ENCODE data around the gene YOD1.

The YOD1 gene

GRCh38 chr1:207079706-207080241, 28.8 kb upstream of the YOD1 start:
- Histone ChIP-seq H2BK120ac (ENCODE audit: low read depth, low read length) (no peak overlapping the region), H2AFZ (ENCODE audit: low read depth, low read length) (no peak overlapping the region), H2BK5ac (ENCODE audit: low read depth, low read length, poor library complexity, severe bottlenecking) (no peak overlapping the region), H3K14ac (ENCODE audit: low read length in 2 of 2) (no peak overlapping the region), H3K27ac (ENCODE audit: low read length, poor library complexity, severe bottlenecking) (no peak overlapping the region), H3K4me2 (ENCODE audit: low read length, poor library complexity, severe bottlenecking) (no peak overlapping the region), H3K4me3 (ENCODE audit: insufficient read depth in 1 of 2, low read depth in 1 of 2, low read length in 2 of 2) (no peak overlapping the region), H3K36me3 (ENCODE audit: control insufficient read depth in 1 of 2, insufficient read depth in 2 of 2, low read depth in 1 of 2, low read length in 2 of 2) (peaks cover 4 to 30% of the 10 kb centered on the region in 2 experiments), H2BK12ac (ENCODE audit: low read length in 2 of 2) (no peak overlapping the region), H4K8ac (ENCODE audit: low read length) (no peak overlapping the region), H3K9me3 (ENCODE audit: control insufficient read depth, low read length) (no peaks in the 10 kb centered on the region), H2AK5ac (ENCODE audit: low read length, severe bottlenecking) (no peak overlapping the region), H3K23ac (ENCODE audit: low read length in 2 of 2) (no peak overlapping the region), H3K9ac (ENCODE audit: low read length) (no peak overlapping the region), H3K4ac (ENCODE audit: low read depth in 1 of 2, low read length in 2 of 2) (no peak overlapping the region), H3K79me1 (replicated peaks; ENCODE audit: low read length, poor library complexity, severe bottlenecking) (no peaks in the 10 kb centered on the region), H3K4me1 (ENCODE audit: control insufficient read depth, insufficient read depth, low read depth, low read length) (no peaks in the 10 kb centered on the region), H4K91ac (ENCODE audit: low read length) (no peak overlapping the region), H3K18ac (ENCODE audit: low read depth in 1 of 2, low read length in 2 of 2) (no peak overlapping the region), H3K27me3 (ENCODE audit: control insufficient read depth in 1 of 2, insufficient read depth in 1 of 2, low read length in 2 of 2) (peaks cover 0 to 3% of the 10 kb centered on the region in 2 experiments), H2BK15ac (ENCODE audit: low read depth, poor library complexity, severe bottlenecking) (no peak overlapping the region)
- 86% methylated on average over 4 of the region's 6 CpGs for WGBS
- no peak for DNase-seq

- Histone ChIP-seq H3K4me2 (ENCODE audit: low read length, poor library complexity, severe bottlenecking) (no peak overlapping the region), H3K9me3 (ENCODE audit: control insufficient read depth, low read length) (no peaks in the 10 kb centered on the region), H3K36me3 (ENCODE audit: control insufficient read depth in 1 of 2, insufficient read depth in 2 of 2, low read depth in 1 of 2, low read length in 2 of 2) (peaks cover 4 to 32% of the 10 kb centered on the region in 2 experiments), H2BK12ac (ENCODE audit: low read length in 2 of 2) (peak overlapping the region in 1 of 2 experiments; percentile 29), H3K27me3 (ENCODE audit: control insufficient read depth in 1 of 2, insufficient read depth in 1 of 2, low read length in 2 of 2) (peaks cover 0 to under 1% of the 10 kb centered on the region in 2 experiments), H3K79me1 (replicated peaks; ENCODE audit: low read length, poor library complexity, severe bottlenecking) (no peaks in the 10 kb centered on the region), H4K91ac (ENCODE audit: low read length) (no peak overlapping the region), H3K23ac (ENCODE audit: low read length in 2 of 2) (no peak overlapping the region), H4K8ac (ENCODE audit: low read length) (no peak overlapping the region), H3K4ac (ENCODE audit: low read depth in 1 of 2, low read length in 2 of 2) (no peak overlapping the region), H2AFZ (ENCODE audit: low read depth, low read length) (no peak overlapping the region), H3K14ac (ENCODE audit: low read length in 2 of 2) (no peak overlapping the region), H3K18ac (ENCODE audit: low read depth in 1 of 2, low read length in 2 of 2) (no peak overlapping the region), H3K27ac (ENCODE audit: low read length, poor library complexity, severe bottlenecking) (no peak overlapping the region), H3K4me1 (ENCODE audit: control insufficient read depth, insufficient read depth, low read depth, low read length) (no peaks in the 10 kb centered on the region), H2BK5ac (ENCODE audit: low read depth, low read length, poor library complexity, severe bottlenecking) (no peak overlapping the region), H2AK5ac (ENCODE audit: low read length, severe bottlenecking) (no peak overlapping the region), H2BK120ac (ENCODE audit: low read depth, low read length) (no peak overlapping the region), H3K9ac (ENCODE audit: low read length) (no peak overlapping the region), H3K4me3 (ENCODE audit: insufficient read depth in 1 of 2, low read depth in 1 of 2, low read length in 2 of 2) (no peak overlapping the region), H2BK15ac (ENCODE audit: low read depth, poor library complexity, severe bottlenecking) (no peak overlapping the region)
- WGBS = 81% methylated on average over 11 of the region's 11 CpGs
- no peak for DNase-seq
These were observed 27.6 kb upstream of the YOD1 start for GRCh38 chr1:207078578-207079132.

GRCh38 chr1:207077470-207078377, 26.7 kb upstream of the YOD1 start:
- Histone ChIP-seq H3K14ac (ENCODE audit: low read length in 2 of 2) (no peak overlapping the region), H2BK5ac (ENCODE audit: low read depth, low read length, poor library complexity, severe bottlenecking) (no peak overlapping the region), H2BK120ac (ENCODE audit: low read depth, low read length) (no peak overlapping the region), H2AK5ac (ENCODE audit: low read length, severe bottlenecking) (no peak overlapping the region), H3K36me3 (ENCODE audit: control insufficient read depth in 1 of 2, insufficient read depth in 2 of 2, low read depth in 1 of 2, low read length in 2 of 2) (peaks cover 4 to 33% of the 10 kb centered on the region in 2 experiments), H3K4me3 (ENCODE audit: insufficient read depth in 1 of 2, low read depth in 1 of 2, low read length in 2 of 2) (no peak overlapping the region), H3K79me1 (replicated peaks; ENCODE audit: low read length, poor library complexity, severe bottlenecking) (no peaks in the 10 kb centered on the region), H3K18ac (ENCODE audit: low read depth in 1 of 2, low read length in 2 of 2) (no peak overlapping the region), H3K9me3 (ENCODE audit: control insufficient read depth, low read length) (no peaks in the 10 kb centered on the region), H3K9ac (ENCODE audit: low read length) (no peak overlapping the region), H3K27ac (ENCODE audit: low read length, poor library complexity, severe bottlenecking) (no peak overlapping the region), H2BK12ac (ENCODE audit: low read length in 2 of 2) (no peak overlapping the region), H3K4me1 (ENCODE audit: control insufficient read depth, insufficient read depth, low read depth, low read length) (no peaks in the 10 kb centered on the region), H3K23ac (ENCODE audit: low read length in 2 of 2) (no peak overlapping the region), H4K8ac (ENCODE audit: low read length) (no peak overlapping the region), H3K27me3 (ENCODE audit: control insufficient read depth in 1 of 2, insufficient read depth in 1 of 2, low read length in 2 of 2) (no peaks in the 10 kb centered on the region), H2BK15ac (ENCODE audit: low read depth, poor library complexity, severe bottlenecking) (no peak overlapping the region), H3K4ac (ENCODE audit: low read depth in 1 of 2, low read length in 2 of 2) (no peak overlapping the region), H2AFZ (ENCODE audit: low read depth, low read length) (no peak overlapping the region), H3K4me2 (ENCODE audit: low read length, poor library complexity, severe bottlenecking) (no peak overlapping the region), H4K91ac (ENCODE audit: low read length) (no peak overlapping the region)
- WGBS = 38% methylated on average over 5 of the region's 6 CpGs
- peak; percentile 78 for DNase-seq

GRCh38 chr1:207077012-207077411, 26.0 kb upstream of the YOD1 start:
- Histone ChIP-seq H3K9ac (ENCODE audit: low read length) (no peak overlapping the region), H3K4ac (ENCODE audit: low read depth in 1 of 2, low read length in 2 of 2) (no peak overlapping the region), H3K4me2 (ENCODE audit: low read length, poor library complexity, severe bottlenecking) (no peak overlapping the region), H2AFZ (ENCODE audit: low read depth, low read length) (no peak overlapping the region), H3K14ac (ENCODE audit: low read length in 2 of 2) (no peak overlapping the region), H2BK15ac (ENCODE audit: low read depth, poor library complexity, severe bottlenecking) (no peak overlapping the region), H4K91ac (ENCODE audit: low read length) (no peak overlapping the region), H2AK5ac (ENCODE audit: low read length, severe bottlenecking) (no peak overlapping the region), H3K27me3 (ENCODE audit: control insufficient read depth in 1 of 2, insufficient read depth in 1 of 2, low read length in 2 of 2) (no peaks in the 10 kb centered on the region), H3K36me3 (ENCODE audit: control insufficient read depth in 1 of 2, insufficient read depth in 2 of 2, low read depth in 1 of 2, low read length in 2 of 2) (peaks cover 6 to 40% of the 10 kb centered on the region in 2 experiments), H2BK12ac (ENCODE audit: low read length in 2 of 2) (no peak overlapping the region), H3K18ac (ENCODE audit: low read depth in 1 of 2, low read length in 2 of 2) (no peak overlapping the region), H3K23ac (ENCODE audit: low read length in 2 of 2) (no peak overlapping the region), H2BK120ac (ENCODE audit: low read depth, low read length) (no peak overlapping the region), H3K4me3 (ENCODE audit: insufficient read depth in 1 of 2, low read depth in 1 of 2, low read length in 2 of 2) (no peak overlapping the region), H3K27ac (ENCODE audit: low read length, poor library complexity, severe bottlenecking) (no peak overlapping the region), H3K9me3 (ENCODE audit: control insufficient read depth, low read length) (no peaks in the 10 kb centered on the region), H4K8ac (ENCODE audit: low read length) (no peak overlapping the region), H2BK5ac (ENCODE audit: low read depth, low read length, poor library complexity, severe bottlenecking) (no peak overlapping the region), H3K4me1 (ENCODE audit: control insufficient read depth, insufficient read depth, low read depth, low read length) (no peaks in the 10 kb centered on the region), H3K79me1 (replicated peaks; ENCODE audit: low read length, poor library complexity, severe bottlenecking) (no peaks in the 10 kb centered on the region)
- DNase-seq = no peak
- WGBS = 91% methylated on average over 1 of the region's 1 CpG
